ENCODE data around the gene LMOD3.

- TF ChIP-seq CTCF (optimal IDR thresholded peaks at IDR 0.05 in 1 of 3, IDR thresholded peaks at IDR 0.05 in 1 of 3, conservative IDR thresholded peaks at IDR 0.05 in 1 of 3; ENCODE audit: extremely low read depth in 1 of 3, insufficient read depth in 2 of 3, low read length in 3 of 3), result no peak
- TF ChIP-seq EZH2 (IDR thresholded peaks at IDR 0.05; ENCODE audit: low read length), result no peak
Observed at GRCh38 chr3:69084326-69085167, 37.8 kb downstream of the LMOD3 start, which contains the start of gene ARL6IP5.
